Embryonic facial prominence (tissue), 1 donor: ENCODE results near the gene GGTLC1.
"Not testable (repeated sequence)": the region's sequence is repeated elsewhere in the genome, so short reads cannot be mapped to it uniquely, and the experiment has no call there.

Source experiments
- DNase-seq: peaks from one replicate; pipeline ENCODE4 v3.0.0-alpha.2; 2016; ENCODE audit errors: extremely low spot score

Gene GGTLC1

DNA sequence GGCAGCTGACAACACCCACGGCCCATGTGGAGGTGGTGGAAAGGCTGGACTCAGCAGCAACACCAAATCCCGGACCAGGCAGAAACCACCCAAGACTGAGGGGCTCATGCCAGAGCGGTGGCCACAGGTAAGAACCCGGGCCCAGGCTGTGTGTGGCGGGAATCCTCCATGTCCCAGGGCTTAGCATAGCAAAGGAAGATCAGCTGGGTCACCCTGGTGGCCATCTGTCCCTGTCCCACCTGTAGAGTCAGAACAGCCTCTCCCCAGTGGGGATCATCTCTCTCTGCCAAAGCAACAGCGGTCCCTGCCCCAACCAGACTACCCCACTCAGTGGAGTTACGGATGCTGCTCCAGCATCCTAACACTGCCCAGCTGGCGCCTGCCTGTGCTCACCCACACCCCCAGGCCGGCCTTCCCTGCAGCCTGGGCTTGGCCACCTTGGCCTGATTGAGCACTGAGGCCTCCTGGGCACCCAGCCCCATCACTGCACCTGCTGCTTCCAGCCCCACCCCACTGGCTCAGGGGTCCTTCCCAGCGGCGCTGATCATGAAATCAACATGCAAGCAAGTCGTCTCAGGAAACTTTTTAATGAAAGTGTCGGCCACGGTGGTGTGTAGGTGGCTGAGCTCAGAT, 5.5 kb upstream of the GGTLC1 start:
- not testable (repeated sequence) for DNase-seq

DNA sequence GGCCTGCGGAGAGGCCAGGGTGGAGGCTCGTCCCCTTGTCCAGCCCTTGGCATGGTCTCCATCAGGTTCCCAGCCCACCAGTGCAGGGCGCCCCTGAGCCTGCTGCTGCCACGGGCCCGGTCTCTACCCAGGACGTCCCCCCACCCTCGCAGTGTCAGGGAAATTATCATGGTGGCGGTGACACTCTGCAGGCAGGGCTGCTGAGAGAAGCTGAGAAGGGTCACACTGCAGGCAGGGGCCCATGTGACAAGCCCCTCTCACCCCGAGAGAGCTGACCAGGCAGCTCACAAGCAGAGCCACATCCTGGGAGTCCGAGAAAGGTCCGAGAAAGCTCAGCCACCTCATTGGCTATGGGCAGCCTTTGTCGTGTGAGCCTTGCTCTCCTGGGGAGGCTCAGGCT, 4.9 kb upstream of the GGTLC1 start:
- not testable (repeated sequence) for DNase-seq

DNA sequence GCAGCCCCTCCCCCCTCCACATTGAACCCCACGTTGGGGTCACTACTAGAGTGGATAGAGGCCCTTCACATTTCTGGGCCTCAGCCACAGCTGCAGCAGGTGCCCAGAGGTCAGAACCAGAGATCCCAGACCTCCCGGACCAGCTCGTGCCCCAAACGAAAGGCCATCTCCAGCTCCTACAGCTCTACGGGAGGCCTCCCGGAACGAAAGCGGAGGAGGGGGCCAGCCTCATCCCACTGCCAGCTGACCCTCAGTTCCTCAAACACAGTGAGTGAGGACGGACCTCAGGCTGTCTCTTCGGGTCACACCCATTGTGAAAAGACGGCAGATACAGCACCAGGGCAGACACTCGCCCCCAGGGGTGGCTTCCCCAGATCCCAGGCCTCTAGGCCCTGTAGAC, 1.7 kb upstream of the GGTLC1 start:
- DNase-seq = not testable (repeated sequence)

DNA sequence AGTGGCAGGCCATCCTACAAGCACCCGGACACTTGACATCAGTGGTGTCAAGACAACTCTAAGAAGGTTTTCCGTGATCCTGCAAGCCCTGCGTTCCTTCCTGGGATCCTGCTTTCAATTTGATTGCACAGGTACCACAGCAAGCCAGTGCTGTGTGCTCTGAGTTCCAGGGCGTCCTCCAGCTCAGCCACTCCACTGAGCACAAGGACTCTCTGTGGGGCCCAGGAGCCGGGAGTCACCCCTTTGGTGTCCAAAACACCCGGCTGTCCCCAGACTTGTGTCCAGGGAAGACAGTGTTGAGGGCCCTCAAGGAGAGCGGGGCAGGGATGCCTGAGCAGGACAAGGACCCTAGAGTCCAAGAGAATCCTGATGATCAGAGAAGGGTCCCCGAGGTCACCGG, 387 bp upstream of the GGTLC1 start:
- DNase-seq = not testable (repeated sequence)

DNA sequence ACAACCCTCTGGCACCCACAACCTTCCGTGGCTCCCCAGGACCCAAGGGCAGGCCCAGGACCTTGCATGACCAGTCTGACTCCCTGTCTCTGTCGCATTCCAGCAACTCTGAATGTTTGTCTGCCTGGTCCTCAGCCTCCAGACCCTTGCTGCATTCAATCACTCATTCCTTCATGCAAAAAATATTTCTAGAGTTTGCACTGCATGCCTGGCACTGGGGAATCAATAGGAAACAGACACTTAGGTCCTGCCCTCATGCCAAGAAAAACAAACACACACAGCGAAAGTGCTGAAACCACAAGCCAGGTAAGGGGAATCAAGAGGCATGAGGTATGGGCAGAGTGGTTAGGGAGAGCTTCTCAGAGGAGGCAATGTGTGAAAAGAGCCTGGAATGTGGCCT, 1.9 kb downstream of the GGTLC1 start:
- DNase-seq = not testable (repeated sequence)

- DNase-seq = not testable (repeated sequence)
Observed at GRCh38 chr20:23986310-23986709, 2.3 kb downstream of the GGTLC1 start.

DNA sequence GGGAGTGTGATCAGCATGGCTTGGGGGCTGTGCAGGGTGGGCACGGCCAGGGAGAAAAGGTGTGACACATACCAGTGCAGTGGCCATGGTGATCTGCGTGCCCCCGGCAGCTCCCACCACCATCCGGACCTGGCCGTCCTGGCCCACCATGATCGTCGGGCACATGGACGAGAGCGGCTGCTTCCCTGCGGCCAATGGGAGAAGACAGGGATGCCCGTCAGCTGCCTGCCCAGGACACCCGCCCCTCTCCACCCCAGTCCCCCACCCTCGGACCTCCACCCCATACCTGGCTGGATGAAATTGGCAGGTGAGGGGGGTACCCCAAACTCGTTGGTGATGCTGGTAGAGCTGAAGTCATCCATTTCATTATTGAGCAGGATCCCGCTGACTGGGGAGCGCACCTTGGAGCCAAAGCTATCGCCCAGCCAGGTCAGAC, 2.8 kb downstream of the GGTLC1 start:
- not testable (repeated sequence) for DNase-seq

- not testable (repeated sequence) for DNase-seq
Observed at GRCh38 chr20:23985066-23985789, 3.4 kb downstream of the GGTLC1 start.

- DNase-seq = not testable (repeated sequence)
Observed at GRCh38 chr20:23984476-23985023, 4.0 kb downstream of the GGTLC1 start.

- not testable (repeated sequence) for DNase-seq
Observed at GRCh38 chr20:23982112-23983018, 6.2 kb downstream of the GGTLC1 start.

DNA sequence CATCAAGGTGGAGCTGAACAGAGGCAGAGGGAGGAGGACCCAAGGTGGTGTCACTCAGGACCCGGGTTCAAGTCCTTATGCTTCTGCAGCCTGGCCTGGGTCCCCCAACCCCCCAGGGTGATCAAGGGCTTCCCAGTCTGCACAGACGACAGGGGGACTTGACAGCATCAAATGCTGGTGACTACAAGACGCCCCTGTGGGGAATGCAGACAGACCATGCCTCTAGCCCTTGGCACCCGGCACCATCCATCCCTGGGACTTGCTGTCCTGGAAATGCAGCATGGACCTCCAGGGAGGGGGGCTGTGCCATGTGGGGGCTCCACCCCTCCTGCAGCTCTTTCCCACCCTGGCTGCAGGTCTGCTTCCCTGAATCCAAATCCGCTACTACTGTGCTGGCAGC, 7.1 kb downstream of the GGTLC1 start:
- DNase-seq = not testable (repeated sequence)

GRCh38 chr20:23981014-23981413, 7.6 kb downstream of the GGTLC1 start:
- not testable (repeated sequence) for DNase-seq

- not testable (repeated sequence) for DNase-seq
Observed at GRCh38 chr20:23979899-23980811, 8.4 kb downstream of the GGTLC1 start.

GRCh38 chr20:23979380-23979779, 9.2 kb downstream of the GGTLC1 start:
- not testable (repeated sequence) for DNase-seq

DNA sequence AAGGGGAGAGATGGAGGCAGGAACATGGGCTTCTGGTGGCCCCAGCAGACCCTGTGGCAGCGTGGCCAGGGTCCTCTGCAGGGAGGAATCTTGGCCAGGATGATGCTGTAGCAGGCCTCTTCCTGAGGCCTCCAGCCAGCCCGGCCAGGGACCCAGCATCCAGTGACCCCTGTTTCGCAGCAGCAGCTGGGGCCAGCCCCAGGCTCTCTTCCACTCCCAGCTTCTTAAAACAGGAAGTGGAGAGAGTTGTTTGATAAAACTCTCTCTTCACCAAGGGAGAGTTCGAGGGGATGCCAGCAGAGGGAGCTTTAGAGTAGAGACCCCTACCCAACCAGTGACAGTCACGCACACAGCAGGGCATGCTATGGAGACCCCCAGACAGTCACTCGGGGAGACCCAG, 10.1 kb downstream of the GGTLC1 start:
- DNase-seq = not testable (repeated sequence)

DNA sequence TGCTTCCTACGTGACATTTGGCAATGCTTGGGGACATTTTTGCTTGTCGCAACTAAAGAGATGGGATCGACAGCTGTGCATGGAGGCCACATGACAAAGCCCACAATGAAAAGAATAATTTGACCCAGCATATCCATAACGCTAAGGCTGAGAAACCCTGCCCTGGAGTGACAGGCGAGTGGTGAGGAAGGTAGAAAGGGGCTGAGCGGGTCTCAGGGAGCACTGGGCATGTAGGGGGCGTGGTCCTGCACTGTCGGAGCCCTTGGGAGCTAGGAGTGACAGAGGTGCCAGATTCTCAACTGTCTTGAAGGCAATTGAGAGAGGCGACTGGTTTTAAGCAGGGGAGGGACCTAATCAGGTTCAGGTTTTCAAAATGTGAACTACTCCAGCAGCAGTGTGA, 13.6 kb downstream of the GGTLC1 start:
- no peak for DNase-seq

GRCh38 chr20:23971310-23971709, 17.3 kb downstream of the GGTLC1 start:
- no peak for DNase-seq

DNA sequence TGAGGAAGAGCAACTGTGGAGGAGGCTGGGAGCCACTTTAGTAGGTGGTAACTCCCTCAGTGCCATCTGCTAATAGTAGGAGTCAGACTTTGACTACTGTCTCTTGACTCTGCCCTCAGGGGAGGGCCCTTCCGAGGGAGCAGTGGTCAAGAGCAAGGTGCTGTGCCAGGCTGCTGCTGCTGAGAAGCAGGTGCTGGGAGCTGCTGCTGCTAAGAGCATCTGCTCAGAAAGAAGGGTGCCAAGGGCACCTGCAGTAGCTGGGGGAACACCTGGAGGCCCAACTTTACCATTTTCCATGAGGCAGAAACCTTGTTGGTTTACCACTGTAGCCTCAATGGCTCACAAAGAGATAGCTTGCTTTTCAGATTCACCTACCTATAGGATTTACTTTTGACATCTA, 18.5 kb downstream of the GGTLC1 start:
- no peak for DNase-seq

DNA sequence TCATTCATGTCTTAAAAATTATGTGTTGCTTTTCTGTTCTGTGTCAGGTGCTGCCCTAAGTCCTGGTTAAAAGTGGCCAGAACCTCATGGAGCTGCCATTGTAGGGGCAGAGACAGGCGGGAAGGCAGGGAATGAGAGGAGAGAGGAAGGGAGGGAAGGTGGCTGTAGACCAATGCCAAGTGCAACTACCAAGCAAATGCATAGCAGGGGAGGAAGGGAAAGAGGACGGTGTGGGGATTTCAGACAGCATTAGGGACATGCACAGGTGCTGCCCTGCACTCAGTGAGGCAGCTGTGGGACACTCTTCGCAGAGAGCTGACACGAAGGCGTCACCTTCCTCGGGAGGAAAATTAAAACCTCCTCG, 21.0 kb downstream of the GGTLC1 start:
- no peak for DNase-seq

GRCh38 chr20:23966927-23967615, 21.5 kb downstream of the GGTLC1 start:
- no peak for DNase-seq
